HepG2 (cell line): ENCODE measurements around the gene CFAP92. TPM values are rescaled to one million over a fixed set of nuclear protein-coding genes. Genes with fewer than 3 reads are reported as not detected.

Source experiments
- BRD4 ChIP-seq: sonication (generic); formaldehyde crosslinking; IDR thresholded peaks from 2 replicates; pipeline ENCODE4 v1.4.0; 2020; ENCODE audit warnings: missing genetic modification reagents
- FUBP1 ChIP-seq: sonication (generic); formaldehyde crosslinking; IDR thresholded peaks from 2 replicates; pipeline ENCODE4 v1.5.1; 2020; ENCODE audit warnings: missing genetic modification reagents, mild to moderate bottlenecking, borderline replicate concordance
- GZF1 ChIP-seq: sonication (generic); formaldehyde crosslinking; IDR thresholded peaks from 2 replicates; pipeline ENCODE4 v1.5.1; 2020; ENCODE audit warnings: mild to moderate bottlenecking, missing genetic modification reagents
- JUND ChIP-seq: sonication (generic); formaldehyde crosslinking; IDR thresholded peaks from 2 replicates; pipeline ENCODE4 v1.8.0; 2022; ENCODE audit warnings: mild to moderate bottlenecking, missing genetic modification reagents
- LBX2 ChIP-seq: sonication (generic); formaldehyde crosslinking; IDR thresholded peaks from 2 replicates; pipeline ENCODE4 v1.5.0; 2020; ENCODE audit warnings: missing genetic modification reagents, mild to moderate bottlenecking, borderline replicate concordance
- MAX ChIP-seq: IDR thresholded peaks from 2 replicates; pipeline ENCODE4 v1.6.1; 2012; ENCODE audit warnings: inconsistent platforms
- MTERF4 ChIP-seq: sonication (generic); formaldehyde crosslinking; IDR thresholded peaks from 2 replicates; pipeline ENCODE4 v1.8.0; 2023; ENCODE audit warnings: mild to moderate bottlenecking, missing genetic modification reagents
- NFATC3 ChIP-seq: sonication (generic); formaldehyde crosslinking; IDR thresholded peaks from 2 replicates; pipeline ENCODE4 v1.5.1; 2020; ENCODE audit warnings: mild to moderate bottlenecking, missing genetic modification reagents
- PHF21A ChIP-seq: sonication (generic); formaldehyde crosslinking; IDR thresholded peaks from 2 replicates; pipeline ENCODE4 v1.5.0; 2020; ENCODE audit warnings: mild to moderate bottlenecking, missing genetic modification reagents
- SCMH1 ChIP-seq: sonication (generic); formaldehyde crosslinking; IDR thresholded peaks from 2 replicates; pipeline ENCODE4 v1.9.0; 2021; ENCODE audit warnings: missing genetic modification reagents, mild to moderate bottlenecking, borderline replicate concordance
- SRF ChIP-seq: IDR thresholded peaks from 2 replicates; pipeline ENCODE4 v1.6.1; 2011; ENCODE audit warnings: mild to moderate bottlenecking, low read depth, low read length, moderate library complexity
- TERF1 ChIP-seq: sonication (generic); formaldehyde crosslinking; IDR thresholded peaks from 2 replicates; pipeline ENCODE4 v1.8.0; 2022; ENCODE audit warnings: mild to moderate bottlenecking, missing genetic modification reagents, moderate library complexity
- ZBTB34 ChIP-seq: sonication (generic); formaldehyde crosslinking; IDR thresholded peaks from 2 replicates; pipeline ENCODE4 v1.8.0; 2022; ENCODE audit warnings: mild to moderate bottlenecking, missing genetic modification reagents
- ZNF205 ChIP-seq: IDR thresholded peaks from 2 replicates; pipeline ENCODE4 v1.6.1; 2018; ENCODE audit warnings: missing biosample characterization, missing genetic modification reagents
- ZNF230 ChIP-seq: sonication (generic); formaldehyde crosslinking; IDR thresholded peaks from 2 replicates; pipeline ENCODE4 v1.4.0; 2020; ENCODE audit warnings: mild to moderate bottlenecking, missing genetic modification reagents
- ZNF260 ChIP-seq: sonication (generic); formaldehyde crosslinking; IDR thresholded peaks from 2 replicates; pipeline ENCODE4 v1.4.0; 2020; ENCODE audit warnings: missing genetic modification reagents, low read depth, mild to moderate bottlenecking, borderline replicate concordance
- ZNF597 ChIP-seq: sonication (generic); formaldehyde crosslinking; IDR thresholded peaks from 2 replicates; pipeline ENCODE4 v1.5.0; 2020; ENCODE audit warnings: missing genetic modification reagents
- ZNF652 ChIP-seq: IDR thresholded peaks from 2 replicates; pipeline ENCODE4 v1.6.1; 2016; ENCODE audit warnings: low read depth, borderline replicate concordance
- ZNF672 ChIP-seq: sonication (generic); formaldehyde crosslinking; IDR thresholded peaks from 2 replicates; pipeline ENCODE4 v1.8.1; 2022; ENCODE audit warnings: missing genetic modification reagents
- ZNF792 ChIP-seq: IDR thresholded peaks from 2 replicates; pipeline ENCODE4 v1.6.1; 2016
- ZSCAN25 ChIP-seq: sonication (generic); formaldehyde crosslinking; IDR thresholded peaks from 2 replicates; pipeline ENCODE4 v1.8.0; 2022; ENCODE audit warnings: mild to moderate bottlenecking, missing genetic modification reagents
- ZZZ3 ChIP-seq: sonication (generic); formaldehyde crosslinking; IDR thresholded peaks from 2 replicates; pipeline ENCODE4 v1.4.0; 2020; ENCODE audit warnings: missing genetic modification reagents, mild to moderate bottlenecking, borderline replicate concordance
- polyA plus RNA-seq, 8 experiments: library from polyadenylated mRNA; depleted of rRNA in 3 of 8; stranded (reverse) in 7 of 8; unstranded in 1 of 8; fragments of >200 nt; fragmentation: Illumina TruSeq in 4 of 8; extraction: Trizol in 4 of 8; gene quantifications; 2 replicates each; pipeline versions ENCODE4 v1.2.1 to v1.2.3, GENCODE V29; 2011 to 2016; ENCODE audit warnings: low read depth in 4 of 8, missing spikeins in 1 of 8, mixed read lengths in 1 of 8; ENCODE audit not compliant: insufficient read depth in 1 of 8
- total RNA-seq, 5 experiments: library from RNA; depleted of rRNA; stranded (reverse); fragments of >200 nt; fragmentation: Illumina TruSeq; extraction: Trizol; gene quantifications; 2 replicates each; pipeline ENCODE4 v1.2.3, GENCODE V29; 2016; ENCODE audit warnings: low read depth in 1 of 5

The CFAP92 gene
- total and polyA plus RNA-seq, 2 of the 13 experiments (the other 11 are each of a cell fraction or from before 2014, with no cell fraction given) = 0.18 to 0.46 TPM

GRCh38 chr3:128879125-128879969, 114.5 kb downstream of the CFAP92 start, which contains the start of gene ACAD9 (continued):
- TF ChIP-seq LBX2 (CRISPR knock-in tag) (peak; percentile 92; the same call in 1 of the 2 replicates), NFATC3 (peak; percentile 90; the same call in 1 of the 2 replicates), MAX (peak; percentile 99), JUND (0 out of 2 replicates have a peak, but pooled peaks have one; percentile 70), GZF1 (CRISPR knock-in tag) (no peak; the same call in 1 of the 2 replicates), ZNF205 (CRISPR knock-in tag) (peak; percentile 48; the same call in 1 of the 2 replicates), ZNF230 (CRISPR knock-in tag) (no peak; the same call in none of the 2 replicates), BRD4 (CRISPR knock-in tag) (no peak), SRF (no peak), ZNF260 (no peak), ZNF672 (CRISPR knock-in tag) (no peak), TERF1 (CRISPR knock-in tag) (peak; percentile 94; the same call in 1 of the 2 replicates), ZZZ3 (peak; percentile 98), SCMH1 (CRISPR knock-in tag) (no peak), ZNF652 (CRISPR knock-in tag) (peak; percentile 9; the same call in 1 of the 2 replicates), PHF21A (CRISPR knock-in tag) (peak; percentile 96), ZNF597 (CRISPR knock-in tag) (no peak), FUBP1 (no peak; the same call in 1 of the 2 replicates), ZNF792 (CRISPR knock-in tag) (peak; percentile 90), ZBTB34 (CRISPR knock-in tag) (0 out of 2 replicates have a peak, but pooled peaks have one; percentile 73), ZSCAN25 (CRISPR knock-in tag) (peak; percentile 55; the same call in 1 of the 2 replicates), MTERF4 (CRISPR knock-in tag) (peak; percentile 45; the same call in 1 of the 2 replicates)
